SK-N-SH (cell line): Measurements from ENCODE around the gene DDA1.

ENCODE experiments used
- CTCF ChIP-seq: fragments of 200-600 bp; sonication (generic); IDR thresholded peaks from 2 replicates; pipeline ENCODE4 v1.6.1; 2017; ENCODE audit warnings: antibody characterized with exemption, mild to moderate bottlenecking, moderate library complexity
- EP300 ChIP-seq, 2 experiments: IDR thresholded peaks; 2 replicates each; pipeline versions ENCODE4 v1.4.0 to v1.6.1; 2012; ENCODE audit warnings: borderline replicate concordance in 1 of 2, low read depth in 1 of 2, low read length in 1 of 2
- FOXM1 ChIP-seq: IDR thresholded peaks from 2 replicates; pipeline ENCODE4 v1.4.0; 2012; ENCODE audit warnings: low read depth, mild to moderate bottlenecking
- NFIC ChIP-seq: IDR thresholded peaks from 2 replicates; pipeline ENCODE4 v1.4.0; 2012; ENCODE audit warnings: borderline replicate concordance
- RAD21 ChIP-seq: IDR thresholded peaks from 2 replicates; pipeline ENCODE4 v1.6.1; 2012; ENCODE audit warnings: mild to moderate bottlenecking, low read length
- TCF12 ChIP-seq: IDR thresholded peaks from 2 replicates; pipeline ENCODE4 v1.4.0; 2012
- USF1 ChIP-seq: IDR thresholded peaks from 2 replicates; pipeline ENCODE4 v1.4.0; 2012; ENCODE audit warnings: low read depth, borderline replicate concordance
- YY1 ChIP-seq: IDR thresholded peaks from 2 replicates; pipeline ENCODE4 v1.4.0; 2012; ENCODE audit warnings: low read depth, mild to moderate bottlenecking
- TF ChIP-seq, protein P1 (sequence below): IDR thresholded peaks from 2 replicates; pipeline ENCODE4 v1.4.0; 2012; ENCODE audit warnings: low read depth

DNA sequence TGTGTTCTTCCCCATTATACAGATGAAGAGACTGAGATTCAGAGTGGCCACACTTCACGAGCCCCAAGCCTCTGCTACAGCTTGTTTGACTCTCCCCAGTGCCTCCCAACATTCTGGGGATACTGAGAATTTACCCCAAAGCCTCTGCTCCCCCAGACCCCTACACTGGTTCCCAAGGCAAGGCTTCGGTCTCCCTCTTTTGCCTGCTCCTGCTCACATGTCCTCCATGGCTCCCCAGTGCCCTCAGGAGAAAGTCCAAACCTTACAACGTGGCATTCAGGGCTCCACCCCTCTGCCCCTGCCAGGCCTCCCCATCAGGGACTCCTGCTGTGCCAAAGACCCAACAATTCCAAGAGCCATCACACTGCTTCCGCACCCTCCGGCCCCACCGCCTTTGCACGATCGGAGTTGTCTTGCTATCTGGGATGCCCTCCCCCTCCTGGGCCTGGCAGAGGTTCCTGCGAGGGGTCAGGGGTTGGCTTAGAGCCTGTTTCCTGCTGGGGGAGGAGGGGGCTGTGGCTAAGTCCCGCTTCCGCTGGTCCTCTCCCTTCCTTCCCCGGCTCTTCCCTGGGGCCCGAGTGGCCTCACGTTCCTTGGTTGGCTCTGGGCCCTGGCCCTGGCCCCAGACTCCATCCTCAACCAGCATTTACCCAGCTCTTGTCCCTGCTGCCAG is 43.4 kb downstream of the DDA1 start:
- TF ChIP-seq NFIC (no peak), RAD21 (no peak), FOXM1 (no peak), USF1 (no peak), EP300 (IDR thresholded peaks at IDR 0.05; ENCODE audit: borderline replicate concordance in 1 of 2, low read depth in 1 of 2, low read length in 1 of 2) (no peak), YY1 (no peak), TCF12 (no peak), CTCF (no peak)
- TF ChIP-seq, protein P1, sequence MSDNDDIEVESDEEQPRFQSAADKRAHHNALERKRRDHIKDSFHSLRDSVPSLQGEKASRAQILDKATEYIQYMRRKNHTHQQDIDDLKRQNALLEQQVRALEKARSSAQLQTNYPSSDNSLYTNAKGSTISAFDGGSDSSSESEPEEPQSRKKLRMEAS, result no peak
